ENCODE results near the gene NOL3. TPM values are rescaled to one million over a fixed set of nuclear protein-coding genes. Genes with fewer than 3 reads are reported as not detected.

The NOL3 gene
- total RNA-seq, 1 experiment from 2014 or later = 14.1 TPM

DNA sequence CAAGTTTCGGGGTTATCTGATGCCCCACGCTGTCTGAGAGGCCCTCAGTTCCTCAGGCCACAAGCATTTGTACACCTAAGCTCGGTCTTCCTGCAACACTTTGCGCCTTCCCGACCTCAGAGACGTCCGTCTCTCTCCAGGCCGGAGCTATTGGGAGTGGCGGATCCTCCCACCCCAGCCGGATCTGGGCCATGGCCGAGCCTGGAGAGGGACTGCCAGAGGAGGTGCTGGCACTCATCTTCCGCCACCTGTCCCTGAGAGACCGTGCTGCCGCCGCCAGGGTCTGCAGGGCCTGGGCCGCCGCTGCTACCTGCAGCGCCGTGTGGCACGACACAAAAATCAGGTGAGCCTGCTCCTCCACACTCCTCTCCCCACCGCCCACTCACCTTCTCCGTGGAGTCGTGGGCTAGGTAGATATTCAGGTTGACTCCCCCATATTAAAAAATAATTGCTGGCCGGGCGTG is 8.7 kb upstream of the NOL3 start:
- Histone ChIP-seq H3K4me3 (no peak overlapping the region), H3K4me1 (peaks cover 7% of the 10 kb centered on the region; the same call in 1 of the 2 replicates), H3K9me3 (replicated peaks) (no peaks in the 10 kb centered on the region), H3K27me3 (no peaks in the 10 kb centered on the region), H3K36me3 (no peaks in the 10 kb centered on the region), H3K27ac (no peak overlapping the region)
- DNase-seq = no peak

DNA sequence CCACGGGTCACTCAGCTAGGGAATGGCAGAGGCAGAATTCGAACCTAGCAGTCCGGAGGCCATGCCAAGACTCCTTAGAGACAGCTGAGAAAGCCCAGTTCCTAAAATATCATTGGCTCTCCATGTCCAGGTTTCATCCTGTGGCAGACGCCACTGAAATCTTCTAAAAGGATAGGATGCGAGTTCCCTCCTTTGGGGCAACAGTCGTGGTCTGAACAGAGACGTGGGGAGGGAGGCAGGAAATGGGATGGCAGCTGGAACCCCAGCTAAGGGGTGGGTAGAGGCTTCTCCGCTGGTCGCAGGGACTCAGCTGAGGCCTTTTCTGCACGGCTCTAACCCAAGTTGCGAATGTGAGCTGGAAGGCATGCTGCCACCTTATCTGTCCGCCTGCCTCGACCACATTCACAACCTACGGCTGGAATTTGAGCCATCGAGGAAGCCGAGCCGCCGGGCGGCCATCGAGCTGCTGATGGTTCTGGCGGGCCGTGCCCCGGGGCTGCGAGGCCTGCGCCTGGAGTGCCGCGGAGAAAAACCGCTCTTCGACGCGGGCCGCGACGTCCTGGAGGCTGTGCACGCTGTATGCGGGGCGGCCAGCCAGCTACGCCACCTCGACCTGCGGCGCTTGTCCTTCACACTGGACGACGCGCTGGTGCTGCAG is 7.7 kb upstream of the NOL3 start:
- peaks cover 7% of the 10 kb centered on the region; the same call in 1 of the 2 replicates for H3K4me1 ChIP-seq
- no peak overlapping the region for H3K4me3 ChIP-seq
- H3K36me3 ChIP-seq = no peaks in the 10 kb centered on the region
- no peak for DNase-seq
- H3K27ac ChIP-seq = no peak overlapping the region
- no peaks in the 10 kb centered on the region for H3K9me3 ChIP-seq (replicated peaks)
- no peaks in the 10 kb centered on the region for H3K27me3 ChIP-seq

DNA sequence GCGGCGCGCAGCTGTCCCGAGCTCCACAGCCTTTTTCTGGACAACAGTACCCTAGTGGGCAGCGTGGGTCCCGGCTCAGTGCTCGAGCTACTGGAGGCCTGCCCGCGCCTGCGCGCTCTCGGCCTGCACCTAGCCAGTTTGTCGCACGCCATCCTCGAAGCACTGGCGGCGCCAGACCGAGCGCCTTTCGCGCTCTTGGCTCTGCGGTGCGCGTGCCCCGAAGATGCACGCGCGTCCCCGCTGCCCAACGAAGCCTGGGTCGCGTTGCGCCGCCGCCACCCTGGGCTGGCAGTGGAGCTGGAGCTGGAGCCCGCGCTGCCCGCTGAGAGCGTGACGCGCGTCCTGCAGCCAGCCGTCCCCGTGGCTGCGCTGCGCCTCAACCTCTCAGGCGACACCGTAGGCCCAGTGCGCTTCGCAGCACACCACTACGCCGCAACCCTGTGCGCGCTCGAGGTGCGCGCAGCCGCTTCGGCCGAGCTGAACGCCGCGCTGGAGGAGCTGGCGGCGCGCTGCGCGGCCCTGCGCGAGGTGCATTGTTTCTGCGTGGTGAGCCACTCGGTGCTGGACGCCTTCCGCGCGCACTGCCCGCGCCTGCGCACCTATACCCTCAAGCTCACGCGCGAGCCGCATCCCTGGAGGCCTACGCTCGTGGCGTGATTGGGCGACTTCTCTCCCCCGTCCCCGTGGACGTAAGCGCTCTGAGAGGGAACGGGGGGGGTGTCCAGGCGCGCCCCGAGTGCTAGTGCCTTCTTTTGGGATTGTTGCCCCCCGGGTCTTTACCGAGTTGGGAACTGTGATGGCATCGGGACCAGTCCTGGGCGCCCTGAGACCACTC is 7.0 kb upstream of the NOL3 start:
- Histone ChIP-seq H3K4me1 (peaks cover 7% of the 10 kb centered on the region), H3K36me3 (no peaks in the 10 kb centered on the region), H3K27me3 (no peaks in the 10 kb centered on the region), H3K27ac (no peak overlapping the region), H3K9me3 (replicated peaks) (no peaks in the 10 kb centered on the region), H3K4me3 (no peak overlapping the region)
- DNase-seq = no peak

DNA sequence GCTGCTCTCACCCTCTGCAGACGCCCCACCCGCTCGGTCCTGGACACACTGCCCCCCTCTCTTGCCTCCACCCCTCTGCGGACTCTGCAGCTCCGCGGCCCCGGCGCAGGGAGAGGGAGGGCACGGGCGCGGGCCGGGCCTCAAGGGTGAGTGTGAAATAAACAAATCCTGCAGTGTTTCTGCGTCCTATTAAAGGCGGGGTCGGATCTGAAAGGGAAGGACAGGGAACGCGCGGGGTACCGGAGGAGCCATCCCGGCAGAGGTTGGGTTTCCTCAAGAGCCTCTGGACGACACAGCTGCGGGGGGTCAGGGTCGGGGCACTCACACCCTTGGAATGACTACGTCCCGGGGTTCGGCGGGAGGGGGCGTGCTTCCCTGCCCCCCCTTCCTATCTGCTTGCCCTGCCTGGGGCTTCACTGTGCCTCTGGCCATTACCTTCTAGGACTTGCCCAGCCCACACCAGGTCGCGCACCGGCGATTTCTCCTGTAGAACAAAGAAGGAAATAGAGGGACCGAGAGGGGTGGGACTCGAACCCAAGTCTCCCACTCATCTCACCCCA is 6.3 kb upstream of the NOL3 start:
- Histone ChIP-seq H3K9me3 (replicated peaks) (no peaks in the 10 kb centered on the region), H3K27ac (no peak overlapping the region), H3K36me3 (no peaks in the 10 kb centered on the region), H3K27me3 (no peaks in the 10 kb centered on the region), H3K4me3 (no peak overlapping the region), H3K4me1 (peaks cover 12% of the 10 kb centered on the region)
- DNase-seq = no peak

DNA sequence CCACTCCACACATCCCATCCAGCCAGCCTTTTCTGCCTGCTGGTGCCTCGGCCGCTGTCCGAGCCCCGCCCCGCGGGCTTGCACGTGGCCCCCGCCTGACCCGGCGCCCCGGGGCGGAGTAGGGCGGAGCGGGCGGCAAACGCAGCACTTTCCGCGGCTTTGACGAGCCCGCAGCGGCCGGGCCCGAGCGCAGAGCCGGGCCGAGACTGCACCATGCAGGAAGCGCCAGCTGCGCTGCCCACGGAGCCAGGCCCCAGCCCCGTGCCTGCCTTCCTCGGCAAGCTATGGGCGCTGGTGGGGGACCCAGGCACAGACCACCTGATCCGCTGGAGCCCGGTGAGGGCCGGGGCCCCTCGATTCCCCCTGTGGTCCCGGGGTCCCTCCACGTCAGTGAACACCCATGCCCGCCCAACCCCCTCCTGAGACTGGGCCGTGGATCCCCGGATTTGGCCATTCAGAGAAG is 5.7 kb upstream of the NOL3 start, which contains the start of gene HSF4:
HSF4 (plus strand) TSS at position 147 of the 463 bp plus-strand sequence; CDS start at position 214, 67 bp downstream.
- DNase-seq = no peak
- no peaks in the 10 kb centered on the region for H3K36me3 ChIP-seq
- no peaks in the 10 kb centered on the region for H3K9me3 ChIP-seq (replicated peaks)
- peaks cover 15% of the 10 kb centered on the region for H3K4me1 ChIP-seq
- H3K27me3 ChIP-seq = no peaks in the 10 kb centered on the region
- no peak within 1 kb of the TSS for H3K27ac ChIP-seq
- H3K4me3 ChIP-seq = no peak within 1 kb of the TSS

DNA sequence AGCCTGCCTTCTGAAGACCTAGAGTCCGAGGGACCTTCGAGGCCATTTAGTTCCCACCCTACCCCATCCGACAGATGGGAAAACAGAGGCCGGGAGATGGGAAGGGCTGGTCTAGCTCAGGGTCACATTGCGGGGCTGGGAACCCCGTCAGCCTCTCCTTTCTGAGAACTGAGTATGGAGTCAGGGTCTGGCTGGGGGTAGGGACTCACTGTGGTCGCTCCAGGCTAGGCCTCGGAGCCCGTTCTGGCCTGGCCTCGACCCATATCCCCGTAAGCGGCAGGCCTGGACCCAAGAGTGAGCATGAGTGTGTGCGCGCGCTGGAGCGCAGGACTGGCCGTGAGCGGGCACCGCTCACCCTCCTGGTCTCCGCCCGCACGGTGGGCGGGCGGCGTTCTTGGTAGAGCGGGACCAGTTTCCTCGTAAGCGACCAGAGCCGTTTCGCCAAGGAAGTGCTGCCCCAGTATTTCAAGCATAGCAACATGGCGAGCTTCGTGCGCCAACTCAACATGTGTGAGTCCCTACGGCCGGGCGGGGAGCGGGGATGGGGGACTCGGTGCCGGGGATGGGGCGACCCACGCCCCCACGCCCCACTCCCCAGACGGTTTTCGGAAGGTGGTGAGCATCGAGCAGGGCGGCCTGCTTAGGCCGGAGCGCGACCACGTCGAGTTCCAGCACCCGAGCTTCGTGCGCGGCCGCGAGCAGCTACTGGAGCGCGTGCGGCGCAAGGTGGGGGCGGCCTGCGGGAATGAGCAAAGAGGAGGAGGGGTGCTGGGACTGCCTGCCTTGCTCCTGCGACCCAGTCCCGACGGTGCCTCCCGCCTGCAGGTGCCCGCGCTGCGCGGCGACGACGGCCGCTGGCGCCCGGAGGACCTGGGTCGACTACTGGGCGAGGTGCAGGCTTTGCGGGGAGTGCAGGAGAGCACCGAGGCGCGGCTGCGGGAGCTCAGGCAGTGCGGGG is 4.9 kb upstream of the NOL3 start:
- Histone ChIP-seq H3K27me3 (no peaks in the 10 kb centered on the region), H3K4me3 (no peak overlapping the region), H3K36me3 (no peaks in the 10 kb centered on the region), H3K4me1 (peaks cover 13% of the 10 kb centered on the region), H3K27ac (no peak overlapping the region), H3K9me3 (replicated peaks) (no peaks in the 10 kb centered on the region)
- DNase-seq = no peak

DNA sequence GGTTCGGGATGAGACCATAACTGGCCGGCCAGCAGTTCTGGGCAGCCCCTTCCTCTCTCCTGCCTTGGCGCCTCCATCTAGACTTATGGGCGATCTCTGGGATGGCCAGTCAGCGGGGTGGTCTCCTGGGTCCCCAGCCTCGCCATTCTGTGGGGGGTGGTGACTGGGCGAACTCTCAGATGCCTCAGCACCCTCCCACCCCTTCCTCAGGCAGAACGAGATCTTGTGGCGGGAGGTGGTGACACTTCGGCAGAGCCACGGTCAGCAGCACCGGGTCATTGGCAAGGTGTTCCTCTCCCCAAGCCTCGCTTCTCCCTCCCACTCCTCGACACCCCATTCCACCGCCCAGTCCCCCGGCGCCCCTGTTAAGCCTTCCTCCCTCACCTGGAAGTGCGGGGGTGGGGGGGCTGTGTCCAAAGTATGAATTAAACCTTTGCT is 4.2 kb upstream of the NOL3 start:
- no peak overlapping the region for H3K4me3 ChIP-seq
- no peak for DNase-seq
- H3K9me3 ChIP-seq (replicated peaks) = no peaks in the 10 kb centered on the region
- peaks cover 13% of the 10 kb centered on the region for H3K4me1 ChIP-seq
- no peak overlapping the region for H3K27ac ChIP-seq
- H3K27me3 ChIP-seq = no peaks in the 10 kb centered on the region
- H3K36me3 ChIP-seq = no peaks in the 10 kb centered on the region

DNA sequence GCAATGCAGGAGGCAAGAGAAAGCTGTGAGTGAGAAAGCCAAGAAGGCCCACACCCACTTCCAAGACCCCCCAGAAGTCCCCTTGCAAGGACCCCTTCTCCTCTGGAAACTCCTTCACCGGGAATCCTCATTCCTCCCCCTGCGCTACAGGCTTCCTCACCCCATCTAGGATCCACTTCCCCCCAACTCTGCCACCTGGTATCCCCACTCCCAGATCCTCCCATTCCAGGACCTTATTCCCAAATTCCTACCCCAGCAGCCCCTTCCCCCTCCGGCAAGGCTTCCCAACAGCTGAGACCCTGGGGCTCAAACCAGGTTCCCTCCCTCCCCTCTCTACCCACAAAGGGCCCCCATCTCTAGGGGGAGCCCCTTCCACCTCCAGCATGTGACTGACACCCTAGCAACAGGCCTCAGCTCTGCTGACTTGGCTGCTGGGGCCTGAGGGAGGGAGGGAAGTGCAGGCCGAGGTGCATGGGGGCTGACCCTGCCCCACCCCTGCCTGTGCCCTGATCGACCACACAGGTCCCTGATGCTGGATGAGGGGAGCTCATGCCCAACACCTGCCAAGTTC is 3.7 kb upstream of the NOL3 start:
- H3K27ac ChIP-seq = no peak overlapping the region
- H3K9me3 ChIP-seq (replicated peaks) = no peaks in the 10 kb centered on the region
- H3K4me1 ChIP-seq = peaks cover 19% of the 10 kb centered on the region
- H3K27me3 ChIP-seq = no peaks in the 10 kb centered on the region
- no peak overlapping the region for H3K4me3 ChIP-seq
- H3K36me3 ChIP-seq = no peaks in the 10 kb centered on the region
- DNase-seq = no peak

DNA sequence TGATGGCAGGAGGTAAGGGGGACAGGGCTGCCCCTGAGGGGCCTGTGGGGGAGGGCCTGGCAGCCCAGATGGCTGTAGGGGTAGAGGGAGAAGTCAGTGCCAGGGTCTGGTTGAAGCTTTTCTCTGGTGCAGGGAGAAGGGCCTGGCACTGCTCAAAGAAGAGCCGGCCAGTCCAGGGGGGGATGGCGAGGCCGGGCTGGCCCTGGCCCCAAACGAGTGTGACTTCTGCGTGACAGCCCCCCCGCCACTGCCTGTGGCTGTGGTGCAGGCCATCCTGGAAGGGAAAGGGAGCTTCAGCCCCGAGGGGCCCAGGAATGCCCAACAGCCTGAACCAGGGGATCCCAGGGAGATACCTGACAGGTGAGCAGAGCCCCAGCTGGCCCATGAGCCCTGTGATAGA is 2.8 kb upstream of the NOL3 start:
- H3K4me1 ChIP-seq = peaks cover 19% of the 10 kb centered on the region
- no peaks in the 10 kb centered on the region for H3K27me3 ChIP-seq
- no peak overlapping the region for H3K27ac ChIP-seq
- no peaks in the 10 kb centered on the region for H3K9me3 ChIP-seq (replicated peaks)
- DNase-seq = no peak
- H3K4me3 ChIP-seq = no peak overlapping the region
- H3K36me3 ChIP-seq = no peaks in the 10 kb centered on the region

DNA sequence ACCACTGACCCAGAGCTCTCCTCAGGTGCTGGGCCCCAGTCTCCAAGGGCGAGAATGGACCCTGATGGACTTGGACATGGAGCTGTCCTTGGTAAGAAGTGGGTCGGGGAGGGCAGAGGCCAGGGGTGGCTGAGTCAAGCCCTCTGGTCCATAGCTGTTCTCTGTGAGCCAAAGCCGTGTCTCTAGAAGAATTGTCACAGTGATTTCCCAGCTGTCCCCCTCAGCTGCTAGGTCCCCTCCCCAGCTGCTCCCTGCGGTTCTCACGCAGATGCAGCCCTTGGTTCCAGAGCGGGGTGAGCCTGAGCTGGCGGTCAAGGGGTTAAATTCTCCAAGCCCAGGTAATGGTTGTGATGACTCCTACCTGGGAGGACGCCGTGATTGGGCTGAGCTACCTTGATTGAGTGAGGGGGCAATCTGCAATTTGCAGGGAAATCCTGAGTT is 1.3 kb upstream of the NOL3 start:
- Histone ChIP-seq H3K4me1 (peaks cover 26% of the 10 kb centered on the region), H3K36me3 (no peaks in the 10 kb centered on the region), H3K9me3 (replicated peaks) (no peaks in the 10 kb centered on the region), H3K27me3 (no peaks in the 10 kb centered on the region), H3K4me3 (peak overlapping the region; percentile 69), H3K27ac (peak overlapping the region; percentile 82)
- peak; percentile 51 to 70 for DNase-seq

DNA sequence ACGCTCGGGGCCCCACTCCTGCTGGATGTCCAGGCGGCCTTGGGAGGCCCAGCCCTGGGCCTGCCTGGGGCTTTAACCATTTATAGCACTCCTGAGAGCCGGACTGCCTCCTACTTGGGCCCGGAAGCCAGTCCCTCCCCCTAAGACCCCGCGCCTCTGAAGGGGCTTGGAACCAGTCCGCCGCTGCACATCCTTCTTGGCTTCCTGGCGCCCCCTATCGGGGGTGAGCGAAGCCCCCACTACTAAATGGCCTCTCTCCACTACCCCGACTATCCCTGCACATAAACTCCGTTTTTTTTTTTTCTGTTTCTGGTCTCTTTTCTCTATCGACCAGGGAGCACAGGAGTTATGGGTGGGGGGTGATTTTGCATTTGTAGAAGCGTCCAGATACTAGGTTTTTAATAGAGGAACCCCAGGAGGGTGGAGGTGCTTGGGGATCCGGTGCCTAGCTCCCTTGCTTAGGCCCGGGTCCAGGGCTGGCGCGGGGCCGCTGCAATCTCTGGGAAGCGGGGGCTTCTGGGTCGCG is 633 bp upstream of the NOL3 start:
- Histone ChIP-seq H3K4me1 (peaks cover 26% of the 10 kb centered on the region), H3K27me3 (no peaks in the 10 kb centered on the region), H3K4me3 (peak overlapping the region; percentile 69), H3K27ac (peak overlapping the region; percentile 82), H3K9me3 (replicated peaks) (no peaks in the 10 kb centered on the region), H3K36me3 (no peaks in the 10 kb centered on the region)
- DNase-seq = peak; percentile 92 to 94

DNA sequence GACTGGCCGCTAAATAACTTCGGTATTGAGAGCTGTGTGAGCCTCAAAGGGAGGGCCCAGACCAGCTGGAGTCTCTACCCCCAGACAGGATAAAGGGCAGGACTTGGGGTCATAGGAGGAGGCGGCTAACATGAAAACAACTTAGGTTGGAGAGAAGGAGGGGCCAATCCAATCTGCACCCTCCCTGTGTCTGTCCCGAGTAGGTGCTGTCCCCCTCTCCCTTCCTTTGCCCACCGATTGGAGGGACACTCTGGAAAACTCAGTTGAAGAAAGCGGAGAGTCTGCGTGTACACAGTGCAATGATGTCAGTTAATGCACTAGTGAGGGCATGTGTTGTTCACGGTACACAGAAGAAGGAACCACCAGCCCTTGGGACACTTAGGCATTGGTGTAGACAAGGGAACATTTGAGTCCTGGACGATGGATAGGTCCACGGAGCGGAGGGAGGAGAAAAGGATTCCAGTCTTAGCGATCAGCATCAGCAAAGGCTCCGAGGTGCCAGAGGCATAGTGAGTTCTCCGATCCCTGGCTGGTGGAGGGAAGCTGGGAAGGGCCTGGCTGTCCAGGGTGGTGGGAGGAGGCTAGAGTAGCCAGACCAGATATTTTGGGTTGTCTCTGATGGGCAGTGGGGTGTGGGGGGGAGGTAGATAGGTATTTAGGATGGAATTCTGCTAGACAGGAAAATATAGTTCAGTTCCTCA is 761 bp downstream of the NOL3 start:
- peak; percentile 51 to 70 for DNase-seq
- Histone ChIP-seq H3K4me1 (peaks cover 26% of the 10 kb centered on the region), H3K27me3 (no peaks in the 10 kb centered on the region), H3K4me3 (peak overlapping the region; percentile 69), H3K36me3 (no peaks in the 10 kb centered on the region), H3K27ac (peak overlapping the region; percentile 82), H3K9me3 (replicated peaks) (no peaks in the 10 kb centered on the region)

DNA sequence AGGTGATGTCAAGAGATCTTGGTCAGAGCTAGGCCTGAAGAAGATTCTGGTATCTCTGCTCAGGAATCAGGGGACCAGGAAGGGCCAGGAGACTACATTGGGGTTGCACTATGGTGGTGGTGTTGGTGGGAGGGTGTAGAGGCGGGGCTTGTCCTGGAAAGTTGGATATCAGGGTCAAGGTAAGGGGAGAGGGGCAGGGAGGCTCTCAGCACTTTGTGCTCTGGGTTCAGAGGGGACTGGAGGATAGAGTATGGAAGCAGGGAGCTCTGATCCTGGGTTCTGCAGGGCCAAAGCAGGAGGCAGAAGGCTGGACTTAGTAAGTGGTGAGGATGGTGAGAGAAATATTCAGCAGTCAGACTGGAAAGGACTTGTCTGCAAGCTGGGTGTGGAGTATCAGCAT is 3.0 kb downstream of the NOL3 start:
- H3K27me3 ChIP-seq = no peaks in the 10 kb centered on the region
- no peak overlapping the region for H3K27ac ChIP-seq
- H3K36me3 ChIP-seq = no peaks in the 10 kb centered on the region
- peak in 1 of 2 experiments; percentile 23 for DNase-seq
- H3K9me3 ChIP-seq (replicated peaks) = no peaks in the 10 kb centered on the region
- H3K4me1 ChIP-seq = peaks cover 26% of the 10 kb centered on the region
- peak overlapping the region; percentile 55 for H3K4me3 ChIP-seq

Data from SJCRH30 (cell line).